Endothelial cell (in vitro differentiated cells): ENCODE measurements around the gene ADAMTS15. TPM values are rescaled to one million over a fixed set of nuclear protein-coding genes. Genes with fewer than 3 reads are reported as not detected.

Experiments used
- DNase-seq: peaks from one replicate; pipeline ENCODE4 v3.0.0; 2021; ENCODE audit warnings: low spot score
- H3K27ac Mint-ChIP-seq: one replicate; pipeline ENCODE4 v1.8.0; 2021; ENCODE audit warnings: mixed read lengths, inconsistent platforms; ENCODE audit not compliant: unreplicated experiment
- H3K27me3 Mint-ChIP-seq: one replicate; pipeline ENCODE4 v1.8.0; 2021; ENCODE audit warnings: mild to moderate bottlenecking, moderate library complexity, mixed read lengths, inconsistent platforms; ENCODE audit not compliant: unreplicated experiment
- H3K36me3 Mint-ChIP-seq: one replicate; pipeline ENCODE4 v1.8.0; 2021; ENCODE audit warnings: mild to moderate bottlenecking, low read depth, mixed read lengths, inconsistent platforms; ENCODE audit not compliant: unreplicated experiment
- H3K4me1 Mint-ChIP-seq: one replicate; pipeline ENCODE4 v1.8.0; 2021; ENCODE audit warnings: mild to moderate bottlenecking, mixed read lengths, inconsistent platforms; ENCODE audit not compliant: unreplicated experiment
- H3K4me3 Mint-ChIP-seq: one replicate; pipeline ENCODE4 v1.8.0; 2021; ENCODE audit warnings: mild to moderate bottlenecking, mixed read lengths, inconsistent platforms; ENCODE audit not compliant: unreplicated experiment
- H3K9me3 Mint-ChIP-seq: one replicate; pipeline ENCODE4 v1.8.0; 2021; ENCODE audit warnings: mixed read lengths, inconsistent platforms; ENCODE audit not compliant: unreplicated experiment
- total RNA-seq: library from RNA; stranded (reverse); fragmentation: NEBNext Ultra II Directional; extraction: Animal tissue kit (Norgen Biotek cat#: 25700); gene quantifications from one replicate; pipeline ENCODE4 v1.2.1, GENCODE V29; 2021; ENCODE audit not compliant: unreplicated experiment
- TF ChIP-seq, protein P1 (sequence below): fragments of 200-600 bp; sonication (generic); IDR thresholded peaks from one replicate; pipeline ENCODE4 v1.5.0; 2021; ENCODE audit warnings: antibody characterized with exemption; ENCODE audit not compliant: unreplicated experiment

ADAMTS15 gene
- total RNA-seq, 1 donor from 2014 or later, result 4.9 TPM

DNA sequence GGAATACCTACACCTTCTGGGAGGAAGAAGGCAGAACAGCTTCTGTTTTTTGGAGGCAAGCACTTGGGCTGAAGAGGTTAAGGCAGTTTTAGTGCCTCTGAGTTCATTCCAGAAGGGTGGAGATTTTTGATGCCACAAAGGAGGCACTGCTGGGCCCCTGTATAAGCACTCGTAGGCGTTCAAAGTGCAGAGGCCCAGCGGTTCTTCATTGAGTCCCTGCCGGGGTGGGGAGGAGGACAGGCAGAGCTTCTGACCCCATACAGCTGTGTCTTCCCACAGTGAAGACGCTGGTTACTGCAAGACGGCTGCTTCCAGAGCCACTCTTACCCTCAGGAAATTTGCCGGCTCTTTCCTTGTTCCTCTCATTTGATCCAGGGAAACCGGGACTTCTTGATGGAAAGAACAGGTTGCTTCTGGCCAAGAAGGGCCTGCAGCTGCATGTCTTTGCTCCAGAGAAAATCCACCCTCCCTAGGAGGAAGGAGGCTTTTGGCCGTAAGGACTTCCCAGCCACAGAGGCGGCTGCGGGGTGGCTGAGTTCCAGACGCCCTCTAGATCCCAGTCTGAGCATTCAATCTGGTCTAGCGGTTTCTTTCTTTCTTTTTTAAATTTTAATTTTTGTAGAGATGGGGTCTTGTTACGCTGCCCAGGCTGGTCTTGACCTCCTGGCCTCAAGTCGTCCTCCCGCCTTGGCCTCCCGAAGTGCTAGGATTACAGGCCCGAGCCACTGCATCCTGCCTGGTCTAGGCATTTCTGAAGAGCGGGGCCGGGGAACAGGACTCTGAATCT, 9.4 kb downstream of the ADAMTS15 start:
- Mint-ChIP-seq H3K27ac (no peak overlapping the region), H3K4me1 (peaks cover 7% of the 10 kb centered on the region), H3K27me3 (peaks cover 7% of the 10 kb centered on the region), H3K4me3 (no peak overlapping the region), H3K36me3 (no peaks in the 10 kb centered on the region), H3K9me3 (no peaks in the 10 kb centered on the region)
- TF ChIP-seq, protein P1, sequence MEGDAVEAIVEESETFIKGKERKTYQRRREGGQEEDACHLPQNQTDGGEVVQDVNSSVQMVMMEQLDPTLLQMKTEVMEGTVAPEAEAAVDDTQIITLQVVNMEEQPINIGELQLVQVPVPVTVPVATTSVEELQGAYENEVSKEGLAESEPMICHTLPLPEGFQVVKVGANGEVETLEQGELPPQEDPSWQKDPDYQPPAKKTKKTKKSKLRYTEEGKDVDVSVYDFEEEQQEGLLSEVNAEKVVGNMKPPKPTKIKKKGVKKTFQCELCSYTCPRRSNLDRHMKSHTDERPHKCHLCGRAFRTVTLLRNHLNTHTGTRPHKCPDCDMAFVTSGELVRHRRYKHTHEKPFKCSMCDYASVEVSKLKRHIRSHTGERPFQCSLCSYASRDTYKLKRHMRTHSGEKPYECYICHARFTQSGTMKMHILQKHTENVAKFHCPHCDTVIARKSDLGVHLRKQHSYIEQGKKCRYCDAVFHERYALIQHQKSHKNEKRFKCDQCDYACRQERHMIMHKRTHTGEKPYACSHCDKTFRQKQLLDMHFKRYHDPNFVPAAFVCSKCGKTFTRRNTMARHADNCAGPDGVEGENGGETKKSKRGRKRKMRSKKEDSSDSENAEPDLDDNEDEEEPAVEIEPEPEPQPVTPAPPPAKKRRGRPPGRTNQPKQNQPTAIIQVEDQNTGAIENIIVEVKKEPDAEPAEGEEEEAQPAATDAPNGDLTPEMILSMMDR, result no peak
- no peak for DNase-seq

DNA sequence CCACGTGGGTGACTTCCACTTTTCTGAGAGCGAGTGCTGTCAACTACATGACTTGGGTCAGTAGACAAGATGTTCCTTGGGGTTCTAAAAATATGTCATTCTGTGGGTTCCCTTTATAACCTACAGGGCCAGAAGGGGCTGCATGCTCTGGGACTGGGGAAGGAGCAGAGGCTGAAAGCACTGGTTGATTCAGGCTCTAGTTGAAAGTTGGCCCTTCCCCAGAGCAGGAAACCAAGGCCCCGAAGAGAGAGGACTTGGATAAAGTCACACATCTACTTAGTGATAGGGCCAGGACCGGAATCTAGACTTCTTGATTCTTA, 9.9 kb downstream of the ADAMTS15 start:
- H3K27ac Mint-ChIP-seq, result no peak overlapping the region
- no peaks in the 10 kb centered on the region for H3K9me3 Mint-ChIP-seq
- no peak for DNase-seq
- H3K4me1 Mint-ChIP-seq, result peaks cover 4% of the 10 kb centered on the region
- TF ChIP-seq, protein P1, result no peak
- no peak overlapping the region for H3K4me3 Mint-ChIP-seq
- H3K27me3 Mint-ChIP-seq, result peaks cover 7% of the 10 kb centered on the region
- no peaks in the 10 kb centered on the region for H3K36me3 Mint-ChIP-seq

DNA sequence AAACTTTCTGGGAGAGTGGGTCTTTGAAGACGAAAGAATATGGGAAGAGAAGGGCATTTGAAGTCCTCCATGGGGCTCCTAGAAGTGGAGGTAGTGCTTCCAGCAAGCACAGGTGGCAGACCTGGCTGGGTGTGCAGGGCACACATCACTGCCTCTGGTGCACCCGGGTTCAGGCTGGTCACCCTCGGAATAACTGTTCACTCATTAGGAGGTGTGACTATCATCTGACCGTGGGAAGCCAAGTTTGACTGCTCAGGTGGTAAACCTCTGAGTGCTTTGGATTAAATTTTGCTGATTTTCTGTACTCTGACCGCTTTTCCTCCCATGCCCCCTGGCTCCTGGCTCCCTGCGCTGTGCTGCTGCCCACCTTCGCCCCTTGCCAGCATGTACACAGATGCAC, 11.1 kb downstream of the ADAMTS15 start:
- no peak for DNase-seq
- Mint-ChIP-seq H3K4me1 (no peaks in the 10 kb centered on the region), H3K4me3 (no peak overlapping the region), H3K36me3 (no peaks in the 10 kb centered on the region), H3K27me3 (peaks cover 7% of the 10 kb centered on the region), H3K9me3 (no peaks in the 10 kb centered on the region), H3K27ac (no peak overlapping the region)
- TF ChIP-seq, protein P1, result no peak

DNA sequence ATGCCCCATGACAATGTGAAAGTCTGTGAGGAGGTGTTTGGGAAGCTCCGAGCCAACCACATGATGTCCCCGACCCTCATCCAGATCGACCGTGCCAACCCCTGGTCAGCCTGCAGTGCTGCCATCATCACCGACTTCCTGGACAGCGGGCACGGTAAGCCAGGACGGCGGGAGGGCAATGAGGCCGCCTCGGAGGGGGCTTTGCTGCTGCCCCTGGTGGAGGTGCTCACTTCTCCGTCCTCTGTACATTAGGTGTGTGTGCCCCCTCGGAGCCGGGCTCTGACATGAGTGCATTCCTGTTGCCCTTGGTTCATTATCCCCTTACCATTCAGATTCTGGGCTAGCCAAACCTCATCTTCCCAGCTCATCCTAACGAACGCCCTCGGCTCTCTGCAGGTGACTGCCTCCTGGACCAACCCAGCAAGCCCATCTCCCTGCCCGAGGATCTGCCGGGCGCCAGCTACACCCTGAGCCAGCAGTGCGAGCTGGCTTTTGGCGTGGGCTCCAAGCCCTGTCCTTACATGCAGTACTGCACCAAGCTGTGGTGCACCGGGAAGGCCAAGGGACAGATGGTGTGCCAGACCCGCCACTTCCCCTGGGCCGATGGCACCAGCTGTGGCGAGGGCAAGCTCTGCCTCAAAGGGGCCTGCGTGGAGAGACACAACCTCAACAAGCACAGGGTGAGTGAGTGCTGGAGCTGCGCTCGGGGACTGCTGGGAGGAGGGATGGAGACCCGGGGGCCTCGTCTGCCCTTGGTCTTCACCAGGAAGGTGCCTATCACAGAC, 13.8 kb downstream of the ADAMTS15 start:
- Mint-ChIP-seq H3K4me1 (no peaks in the 10 kb centered on the region), H3K27me3 (peaks cover 4% of the 10 kb centered on the region), H3K4me3 (no peak overlapping the region), H3K36me3 (no peaks in the 10 kb centered on the region), H3K9me3 (no peaks in the 10 kb centered on the region), H3K27ac (no peak overlapping the region)
- no peak for DNase-seq
- TF ChIP-seq, protein P1, result no peak

DNA sequence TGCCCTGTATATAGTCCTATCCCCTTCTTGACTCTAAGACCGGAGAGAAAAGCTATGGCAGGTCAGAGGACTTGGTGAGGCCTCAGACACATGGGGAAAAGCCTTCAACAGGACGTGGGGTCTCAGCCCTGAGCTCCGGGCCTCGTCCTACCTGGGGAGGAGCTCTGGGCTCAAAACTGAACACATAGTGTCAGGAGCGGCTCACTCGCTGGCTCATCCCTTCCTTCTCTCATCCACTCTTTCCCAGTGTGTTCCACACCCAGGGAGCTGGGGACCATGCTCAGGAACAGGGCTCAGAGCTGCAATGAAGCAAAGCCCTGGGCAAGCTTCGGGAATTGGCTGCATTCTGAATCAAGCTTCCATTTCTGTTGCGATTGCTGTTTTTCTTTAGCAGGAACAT, 14.5 kb downstream of the ADAMTS15 start:
- peaks cover 3% of the 10 kb centered on the region for H3K27me3 Mint-ChIP-seq
- TF ChIP-seq, protein P1, result no peak
- DNase-seq, result no peak
- no peak overlapping the region for H3K4me3 Mint-ChIP-seq
- no peak overlapping the region for H3K27ac Mint-ChIP-seq
- no peaks in the 10 kb centered on the region for H3K9me3 Mint-ChIP-seq
- no peaks in the 10 kb centered on the region for H3K4me1 Mint-ChIP-seq
- no peaks in the 10 kb centered on the region for H3K36me3 Mint-ChIP-seq
